Measurements from ENCODE around the gene TMX3. TPM values are rescaled to one million over a fixed set of nuclear protein-coding genes. Genes with fewer than 3 reads are reported as not detected.

Gene TMX3
- total RNA-seq, 4 donors from 2014 or later = 13.5 to 146 (median 44.7) TPM

DNA sequence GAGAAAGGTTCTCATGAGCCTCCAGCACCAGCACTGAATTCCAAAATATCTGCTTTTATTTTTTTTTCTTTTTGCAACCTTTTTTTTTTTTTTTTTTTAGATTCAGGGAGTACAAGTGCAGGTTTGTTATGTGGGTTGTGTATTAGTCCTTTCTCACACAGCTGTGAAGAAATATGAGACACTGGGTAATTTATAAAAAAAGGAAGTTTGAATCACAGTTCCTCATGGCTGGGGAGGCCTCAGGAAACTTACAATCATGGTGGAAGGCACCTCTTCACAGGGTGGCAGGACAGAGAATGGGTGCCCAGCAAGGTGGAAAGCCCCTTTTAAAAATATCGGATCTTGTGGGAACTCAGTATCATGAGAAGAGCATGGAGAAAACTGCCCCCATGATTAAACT is 7.9 kb upstream of the TMX3 start:
- Histone ChIP-seq H3K4me1 (peaks cover 0 to 3% (median 0%) of the 10 kb centered on the region in 4 donors), H3K27me3 (no peaks in the 10 kb centered on the region), H3K27ac (peak overlapping the region in 3 of 4 donors; percentile 56 to 70 (median 69)), H3K4me3 (no peak overlapping the region), H3K9me3 (no peaks in the 10 kb centered on the region), H3K36me3 (no peaks in the 10 kb centered on the region)
- intact Hi-C loops (cut with DNase I; ENCODE audit: low total_unique reads) = no loop called here
- TF ChIP-seq EP300 (IDR thresholded peaks at IDR 0.05; ENCODE audit: low read depth) (no peak), POLR2A (IDR thresholded peaks at IDR 0.05) (no peak), POLR2AphosphoS5 (IDR thresholded peaks at IDR 0.05) (no peak)
- TF ChIP-seq, protein P1, sequence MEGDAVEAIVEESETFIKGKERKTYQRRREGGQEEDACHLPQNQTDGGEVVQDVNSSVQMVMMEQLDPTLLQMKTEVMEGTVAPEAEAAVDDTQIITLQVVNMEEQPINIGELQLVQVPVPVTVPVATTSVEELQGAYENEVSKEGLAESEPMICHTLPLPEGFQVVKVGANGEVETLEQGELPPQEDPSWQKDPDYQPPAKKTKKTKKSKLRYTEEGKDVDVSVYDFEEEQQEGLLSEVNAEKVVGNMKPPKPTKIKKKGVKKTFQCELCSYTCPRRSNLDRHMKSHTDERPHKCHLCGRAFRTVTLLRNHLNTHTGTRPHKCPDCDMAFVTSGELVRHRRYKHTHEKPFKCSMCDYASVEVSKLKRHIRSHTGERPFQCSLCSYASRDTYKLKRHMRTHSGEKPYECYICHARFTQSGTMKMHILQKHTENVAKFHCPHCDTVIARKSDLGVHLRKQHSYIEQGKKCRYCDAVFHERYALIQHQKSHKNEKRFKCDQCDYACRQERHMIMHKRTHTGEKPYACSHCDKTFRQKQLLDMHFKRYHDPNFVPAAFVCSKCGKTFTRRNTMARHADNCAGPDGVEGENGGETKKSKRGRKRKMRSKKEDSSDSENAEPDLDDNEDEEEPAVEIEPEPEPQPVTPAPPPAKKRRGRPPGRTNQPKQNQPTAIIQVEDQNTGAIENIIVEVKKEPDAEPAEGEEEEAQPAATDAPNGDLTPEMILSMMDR (IDR thresholded peaks at IDR 0.05) = no peak
- in situ Hi-C loops (cut with MboI; ENCODE audit: low pct_ligation_motif_present in 1 of 4, low pct_unique_long_range_greater_than_20kb in 1 of 4, low sequenced_read_pairs in 3 of 4) = loop anchor here in 1 of 4 donors (25.0 kb wide), 1 partner anchor 1714 kb away; no protein-coding TSS in a partner anchor
- 80 to 100% methylated on average over 1 of the region's 1 CpG for WGBS, 2 donors (ENCODE audit: low coverage in 1 of 2)
- DNase-seq = no peak

DNA sequence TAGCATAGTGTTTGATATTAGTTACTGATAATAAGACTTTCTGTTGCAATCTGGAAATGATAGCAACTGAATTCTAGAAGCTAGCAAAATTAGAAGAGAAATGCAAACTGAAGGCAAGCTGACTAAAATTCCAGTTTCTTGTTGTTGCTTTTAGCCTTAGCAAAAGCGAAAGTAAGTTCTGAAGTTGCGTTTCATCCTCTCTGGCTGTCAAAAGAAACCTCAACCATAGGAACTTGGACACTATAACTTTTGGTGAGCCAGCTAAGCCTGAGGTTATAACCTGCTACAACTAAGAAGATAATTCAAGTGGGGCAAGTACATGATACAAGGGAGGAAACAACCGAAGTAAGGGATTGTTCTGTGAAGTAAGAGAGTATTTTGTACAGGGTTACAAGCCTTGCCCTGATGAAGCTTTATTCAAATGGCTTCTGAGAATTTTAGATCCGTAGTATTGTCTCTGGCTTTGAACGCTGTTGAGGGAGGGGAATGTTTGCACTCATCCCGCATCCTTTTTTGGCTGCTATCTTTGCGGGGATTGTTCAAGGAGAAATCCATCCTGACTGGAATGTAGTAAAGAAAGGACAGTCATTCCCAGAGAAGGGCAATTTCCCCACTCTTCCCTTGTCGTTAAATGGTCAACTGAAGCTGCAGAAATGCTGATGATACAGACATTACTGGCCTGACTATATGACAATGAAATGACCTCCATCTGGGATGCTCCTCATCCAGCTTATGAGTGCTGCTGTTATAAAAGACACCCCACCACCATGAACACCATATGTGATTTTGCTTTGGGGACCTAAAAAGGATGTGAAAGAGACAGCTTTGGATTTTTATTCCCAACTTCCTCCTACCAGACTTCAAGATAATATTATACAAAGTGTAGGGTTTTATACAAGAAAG is 7.0 kb upstream of the TMX3 start:
- peak overlapping the region in 3 of 4 donors; percentile 8 to 33 (median 10) for H3K4me3 ChIP-seq
- no peaks in the 10 kb centered on the region for H3K36me3 ChIP-seq
- H3K4me1 ChIP-seq = peaks cover 0 to 3% (median 0%) of the 10 kb centered on the region in 4 donors
- 40 to 47% methylated on average over 8 of the region's 8 CpGs for WGBS, 2 donors (ENCODE audit: low coverage in 1 of 2)
- in situ Hi-C loops (cut with MboI; ENCODE audit: low pct_ligation_motif_present in 1 of 4, low pct_unique_long_range_greater_than_20kb in 1 of 4, low sequenced_read_pairs in 3 of 4) (loop anchor here in 1 of 4 donors (25.0 kb wide), 1 partner anchor 1715 kb away; no protein-coding TSS in a partner anchor), intact Hi-C loops (cut with DNase I; ENCODE audit: low total_unique reads) (no loop called here)
- H3K27me3 ChIP-seq = no peaks in the 10 kb centered on the region
- TF ChIP-seq, protein P1 (IDR thresholded peaks at IDR 0.05) = no peak
- TF ChIP-seq POLR2AphosphoS5 (IDR thresholded peaks at IDR 0.05) (no peak), POLR2A (IDR thresholded peaks at IDR 0.05) (no peak), EP300 (IDR thresholded peaks at IDR 0.05; ENCODE audit: low read depth) (no peak)
- no peak for DNase-seq
- no peaks in the 10 kb centered on the region for H3K9me3 ChIP-seq
- H3K27ac ChIP-seq = peak overlapping the region; percentile 31 to 70 (median 62)

DNA sequence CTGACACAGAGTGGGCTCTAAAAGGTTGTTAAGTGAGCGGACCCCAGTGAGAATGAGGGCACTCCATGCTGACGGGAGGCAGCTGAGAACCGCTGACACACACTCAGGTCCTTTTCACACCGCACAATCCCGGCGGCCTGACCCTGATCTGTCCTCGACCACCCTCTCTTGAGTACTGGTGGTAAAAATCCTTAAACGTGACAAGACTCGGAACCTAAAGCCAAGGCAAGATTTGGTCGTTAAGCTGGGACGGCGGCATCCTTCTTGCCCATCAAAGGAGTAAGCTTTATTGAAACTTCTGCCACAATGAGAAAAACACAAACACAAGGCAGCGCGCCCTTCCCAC is 569 bp downstream of the TMX3 start:
- H3K27me3 ChIP-seq = no peaks in the 10 kb centered on the region
- peak overlapping the region; percentile 83 to 88 (median 86) for H3K27ac ChIP-seq
- H3K36me3 ChIP-seq = peaks cover 0 to 31% (median 7%) of the 10 kb centered on the region in 4 donors
- peaks cover 7 to 21% (median 14%) of the 10 kb centered on the region in 4 donors for H3K4me1 ChIP-seq
- WGBS, 2 donors (ENCODE audit: low coverage in 1 of 2) = 0% methylated on average over 14 of the region's 14 CpGs; no CpG with 5 or more reads in 1 of the 2 donors
- TF ChIP-seq EP300 (IDR thresholded peaks at IDR 0.05; ENCODE audit: low read depth) (no peak), POLR2A (IDR thresholded peaks at IDR 0.05) (no peak), POLR2AphosphoS5 (IDR thresholded peaks at IDR 0.05) (no peak)
- TF ChIP-seq, protein P1 (IDR thresholded peaks at IDR 0.05) = no peak
- intact Hi-C loops (cut with DNase I; ENCODE audit: low total_unique reads) (no loop called here), in situ Hi-C loops (cut with MboI; ENCODE audit: low pct_ligation_motif_present in 1 of 4, low pct_unique_long_range_greater_than_20kb in 1 of 4, low sequenced_read_pairs in 3 of 4) (loop anchor here in 1 of 4 donors (25.0 kb wide), 1 partner anchor 1723 kb away; no protein-coding TSS in a partner anchor)
- peak; percentile 26 for DNase-seq
- peak overlapping the region; percentile 90 to 96 (median 96) for H3K4me3 ChIP-seq
- no peaks in the 10 kb centered on the region for H3K9me3 ChIP-seq

DNA sequence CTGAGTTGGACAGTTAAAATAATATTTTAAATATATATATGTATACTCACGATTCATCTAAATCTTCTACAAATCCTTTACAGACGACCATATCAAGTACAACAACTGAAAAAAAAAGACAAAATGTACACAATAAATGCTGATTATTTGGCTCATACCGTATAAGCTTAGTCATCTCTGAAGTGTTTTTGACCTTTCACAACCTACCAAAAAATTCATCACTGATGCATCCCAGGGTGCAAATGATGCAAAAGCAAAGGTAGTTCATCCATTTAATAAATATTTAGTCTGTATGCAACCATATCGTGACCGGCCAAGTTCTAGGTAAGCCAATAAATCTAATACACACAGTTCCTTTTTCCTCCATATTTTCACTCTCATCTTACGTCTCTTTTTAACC is 1.1 kb downstream of the TMX3 start:
- no peak for DNase-seq
- Histone ChIP-seq H3K27ac (peak overlapping the region in 2 of 4 donors; percentile 87 to 88), H3K9me3 (no peaks in the 10 kb centered on the region), H3K4me3 (peak overlapping the region; percentile 90 to 96 (median 96)), H3K36me3 (peaks cover 0 to 35% (median 9%) of the 10 kb centered on the region in 4 donors), H3K4me1 (peaks cover 7 to 21% (median 16%) of the 10 kb centered on the region in 4 donors), H3K27me3 (no peaks in the 10 kb centered on the region)
- TF ChIP-seq POLR2A (IDR thresholded peaks at IDR 0.05) (no peak), POLR2AphosphoS5 (IDR thresholded peaks at IDR 0.05) (no peak), EP300 (IDR thresholded peaks at IDR 0.05; ENCODE audit: low read depth) (no peak)
- TF ChIP-seq, protein P1 (IDR thresholded peaks at IDR 0.05) = no peak
- in situ Hi-C loops (cut with MboI; ENCODE audit: low pct_ligation_motif_present in 1 of 4, low pct_unique_long_range_greater_than_20kb in 1 of 4, low sequenced_read_pairs in 3 of 4) (loop anchor here in 1 of 4 donors (25.0 kb wide), 1 partner anchor 1724 kb away; no protein-coding TSS in a partner anchor), intact Hi-C loops (cut with DNase I; ENCODE audit: low total_unique reads) (no loop called here)
- WGBS, 2 donors (ENCODE audit: low coverage in 1 of 2) = 16 to 17% methylated on average over 6 of the region's 6 CpGs

Measured in transverse colon (tissue), 4 donors.